ENCODE data around the gene NUMB.
"Not testable (repeated sequence)": the region's sequence is repeated elsewhere in the genome, so short reads cannot be mapped to it uniquely, and the experiment has no call there.

The NUMB gene

DNA sequence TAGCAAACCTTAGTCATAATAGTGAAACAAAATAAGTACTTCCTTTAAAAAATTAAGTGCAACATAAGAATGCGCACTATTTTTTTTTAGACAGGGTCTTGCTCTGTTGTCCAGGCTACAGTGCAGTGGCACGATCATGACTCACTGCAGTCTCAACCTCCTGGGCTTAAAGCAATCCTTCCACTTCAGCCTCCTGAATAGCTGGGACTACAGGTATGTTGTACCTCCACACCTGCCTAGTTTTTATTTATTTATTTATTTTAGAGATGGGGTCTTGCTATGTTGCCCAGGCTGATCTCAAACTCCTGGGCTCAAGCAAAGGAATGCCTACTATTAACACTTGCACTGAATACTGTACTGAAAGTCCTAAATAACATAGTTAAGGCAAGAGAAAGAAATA lies 93.8 kb downstream of the NUMB start:
- no peak for DNase-seq

DNA sequence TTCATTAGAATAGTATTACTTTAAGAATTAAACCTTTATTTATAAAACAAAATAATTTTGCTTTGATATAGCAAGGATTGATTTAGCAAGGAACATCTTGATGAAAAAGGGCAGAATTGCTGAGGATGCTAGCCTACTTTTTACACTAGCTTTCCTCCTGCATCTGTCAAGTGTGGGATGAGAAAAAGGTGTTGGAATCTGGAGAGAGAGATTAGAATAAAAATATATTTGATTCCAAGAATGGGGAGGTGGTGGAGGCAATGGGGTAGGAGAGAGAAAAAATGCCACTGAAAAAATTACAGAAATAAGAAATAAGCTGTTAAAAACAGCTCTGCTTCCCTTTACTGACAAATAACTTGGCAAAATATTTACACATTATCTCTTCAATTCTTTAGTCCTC lies 98.9 kb downstream of the NUMB start:
- no peak for DNase-seq

DNA sequence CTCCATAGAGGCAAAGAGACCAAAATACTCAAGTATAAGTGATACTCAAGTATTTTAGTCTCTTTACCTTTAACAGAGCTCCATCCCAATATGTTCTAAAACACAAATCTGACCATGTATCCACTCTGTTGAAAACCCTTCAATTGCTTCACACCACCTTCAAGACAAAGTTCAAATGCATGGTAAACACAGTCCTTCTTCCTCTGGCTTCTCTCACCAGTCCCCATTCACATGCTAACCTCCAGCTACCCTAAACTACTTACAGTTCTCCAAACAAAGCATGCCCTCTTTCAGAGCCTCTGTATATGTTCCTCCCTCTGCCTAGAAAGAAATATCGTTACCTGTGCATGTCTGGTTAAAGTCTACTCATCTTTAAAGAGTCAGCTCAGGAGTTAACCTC lies 100.2 kb downstream of the NUMB start:
- no peak for DNase-seq

DNA sequence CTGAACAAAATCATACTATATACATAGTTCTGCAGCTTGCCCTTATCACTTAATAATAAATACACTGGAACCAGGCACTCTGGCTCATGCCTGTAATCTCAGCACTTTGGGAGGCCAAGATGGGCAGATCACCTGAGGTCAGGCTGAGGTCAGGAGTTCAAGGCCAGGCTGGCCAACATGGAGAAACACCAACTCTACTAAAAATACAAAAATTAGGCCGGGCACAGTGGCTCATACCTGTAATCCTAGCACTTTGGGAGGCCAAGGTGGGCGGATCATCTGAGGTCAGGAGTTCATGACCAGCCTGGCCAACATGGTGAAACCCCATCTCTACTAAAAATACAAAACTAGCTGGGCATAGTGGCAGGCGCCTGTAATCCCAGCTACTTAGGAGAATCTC lies 109.3 kb downstream of the NUMB start:
- not testable (repeated sequence) for DNase-seq

DNA sequence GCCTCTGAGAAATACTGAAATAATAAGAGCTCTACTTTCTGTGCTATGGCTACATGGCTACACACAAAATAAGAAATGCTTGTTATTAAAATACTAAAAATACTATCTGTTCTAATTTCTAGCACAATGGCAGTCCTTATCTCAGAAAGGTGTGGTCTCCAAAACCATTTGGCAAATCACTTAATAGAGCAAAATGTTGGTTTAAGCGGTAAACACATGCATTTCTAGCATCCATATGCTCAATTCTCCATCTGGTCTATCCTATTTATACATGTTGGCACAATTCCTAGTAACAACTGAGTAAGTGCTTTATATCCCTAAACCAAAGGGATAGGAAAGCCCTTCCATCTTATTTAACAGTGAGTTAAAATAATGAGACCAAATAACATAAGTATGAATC lies 114.0 kb downstream of the NUMB start:
- DNase-seq, result no peak

DNA sequence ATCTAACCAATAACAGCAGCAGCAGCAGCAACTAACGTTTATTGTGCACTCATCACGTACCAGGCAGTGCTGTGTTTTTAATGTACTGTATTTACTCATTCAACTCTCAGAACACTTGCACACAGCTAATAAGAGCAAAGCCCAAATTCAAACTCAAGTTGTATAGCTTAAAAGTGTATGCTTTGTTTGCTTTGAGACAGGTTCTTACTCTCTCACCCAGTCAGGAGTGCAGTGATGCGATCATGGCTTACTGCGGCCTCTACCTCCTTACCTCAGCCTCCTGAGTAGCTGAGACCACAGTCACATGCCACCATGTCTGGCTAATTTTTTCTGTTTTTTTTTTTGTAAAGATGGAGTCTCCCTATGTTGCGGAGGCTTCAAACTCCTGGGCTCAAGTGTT lies 115.7 kb downstream of the NUMB start:
- DNase-seq, result no peak

DNA sequence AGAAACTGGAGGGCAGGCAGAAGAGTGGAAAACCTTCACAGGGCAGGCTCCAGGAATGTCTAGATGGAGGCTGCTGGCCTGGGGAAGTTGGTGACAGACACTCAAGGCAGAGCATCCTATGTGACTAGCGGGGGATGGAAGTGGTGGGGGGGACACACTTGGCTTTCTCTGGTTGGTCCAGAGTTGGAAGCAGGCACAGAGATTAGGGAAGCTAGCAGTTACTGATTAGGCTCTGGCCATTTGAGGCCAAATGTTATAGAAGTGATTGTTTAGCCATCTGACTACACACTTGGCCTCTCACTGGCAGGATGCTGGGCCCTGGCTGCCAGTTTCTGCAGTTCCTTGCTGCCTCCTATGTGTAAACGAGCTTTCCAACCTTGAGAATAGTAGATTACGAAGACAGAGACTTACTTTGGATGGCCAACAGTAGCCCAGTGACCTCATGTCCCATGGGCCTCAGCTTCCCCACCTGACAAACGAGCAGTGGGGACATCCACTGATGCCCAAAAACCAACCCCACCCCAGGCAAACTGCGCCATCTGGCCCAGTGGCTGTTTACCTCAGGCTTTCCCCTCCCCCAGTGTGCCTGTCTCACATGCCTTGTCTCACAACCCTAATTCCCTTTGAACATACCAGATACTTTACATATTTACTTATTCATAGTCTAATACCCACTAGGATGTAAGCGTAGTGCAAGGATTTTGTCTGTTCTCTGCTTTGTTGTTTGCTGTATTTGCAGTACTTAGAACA lies 118.3 kb downstream of the NUMB start:
- DNase-seq, result no peak

DNA sequence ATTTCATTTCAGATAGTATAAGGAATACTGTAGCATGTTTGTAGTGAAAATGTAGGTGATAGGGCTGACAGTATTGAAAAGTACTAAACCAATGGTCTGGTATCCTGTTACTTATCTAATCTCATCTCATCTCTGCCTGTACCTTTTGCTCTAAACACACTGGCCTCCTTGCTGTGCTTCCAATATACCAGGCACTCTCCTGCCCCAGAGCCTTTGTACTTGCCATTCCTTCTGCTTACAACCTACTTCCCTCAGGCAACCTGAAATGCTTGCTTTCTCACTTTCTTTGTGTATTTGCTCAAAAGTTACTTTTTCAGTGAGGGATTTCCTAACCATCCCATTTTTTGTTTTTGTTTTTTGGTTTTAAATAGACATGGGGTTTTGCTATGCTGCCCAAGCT lies 119.1 kb downstream of the NUMB start:
- DNase-seq, result no peak

DNA sequence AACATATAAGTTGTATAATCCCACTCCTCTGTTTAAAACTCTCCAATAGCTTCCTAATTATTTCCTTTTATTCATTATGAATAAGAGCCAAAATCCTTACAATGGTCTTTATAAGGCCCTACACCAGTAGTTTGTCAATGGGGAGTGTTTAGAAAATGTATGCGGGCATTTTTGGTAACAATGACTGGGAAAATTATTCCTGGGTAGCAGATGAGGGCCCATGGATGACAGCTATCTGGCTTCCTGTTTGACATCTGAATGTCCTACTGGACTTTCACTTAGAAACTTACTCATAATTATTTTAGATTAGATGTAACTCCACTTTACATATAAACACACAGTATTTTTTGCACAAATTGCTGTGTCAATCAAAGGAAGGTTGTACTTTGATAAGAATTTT lies 119.8 kb downstream of the NUMB start:
- no peak for DNase-seq

DNA sequence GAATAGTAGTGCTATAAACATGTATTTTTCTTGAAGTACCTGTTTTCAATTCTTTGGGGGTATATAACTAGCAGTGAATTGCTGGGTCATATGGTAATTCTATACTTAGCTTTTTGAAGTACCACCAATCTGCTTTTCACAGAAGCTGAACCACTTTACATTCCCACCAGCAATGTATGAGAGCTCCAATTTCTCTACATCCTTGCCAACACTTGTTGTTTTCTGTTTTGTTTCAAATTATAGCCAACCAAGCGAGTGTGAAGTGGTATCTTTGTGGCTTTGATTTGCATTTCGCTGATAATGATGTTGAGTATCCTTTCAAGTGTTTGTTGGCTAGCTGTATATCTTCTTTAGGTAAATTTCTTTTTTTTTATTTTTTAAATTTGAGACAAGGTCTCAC lies 125.3 kb downstream of the NUMB start:
- DNase-seq, result no peak

DNA sequence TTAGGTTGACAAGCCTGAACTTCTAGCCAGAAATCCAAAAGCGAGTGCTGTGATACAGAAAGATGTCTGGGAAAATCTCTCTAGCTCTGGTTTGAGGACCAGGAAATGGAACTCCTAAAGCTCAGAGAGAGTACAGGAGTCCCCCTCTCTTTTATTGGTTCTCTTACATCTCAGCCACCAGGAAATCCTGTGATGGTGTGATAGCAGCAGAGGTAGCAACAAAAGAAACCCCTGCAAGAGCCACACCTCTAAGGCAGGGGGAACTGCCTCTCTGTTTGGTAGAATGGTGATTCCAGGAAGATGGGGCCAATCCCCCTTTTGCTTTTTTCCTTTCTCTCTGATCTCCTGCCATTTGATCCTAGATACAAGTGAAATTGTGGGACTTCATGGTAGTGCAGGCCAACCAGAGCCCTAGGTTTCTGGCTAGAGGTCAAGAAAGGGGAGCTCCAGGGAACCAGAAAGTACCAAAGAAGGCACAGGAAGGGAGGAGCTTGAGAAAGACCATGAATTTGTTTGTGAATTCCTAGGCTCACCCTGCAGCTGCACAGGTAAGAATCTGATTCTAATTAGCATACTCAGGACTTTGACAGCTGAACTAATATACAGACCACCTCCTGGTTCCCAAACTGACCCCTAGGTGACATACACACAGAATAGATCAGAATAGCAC lies 132.6 kb downstream of the NUMB start:
- DNase-seq, result no peak

DNA sequence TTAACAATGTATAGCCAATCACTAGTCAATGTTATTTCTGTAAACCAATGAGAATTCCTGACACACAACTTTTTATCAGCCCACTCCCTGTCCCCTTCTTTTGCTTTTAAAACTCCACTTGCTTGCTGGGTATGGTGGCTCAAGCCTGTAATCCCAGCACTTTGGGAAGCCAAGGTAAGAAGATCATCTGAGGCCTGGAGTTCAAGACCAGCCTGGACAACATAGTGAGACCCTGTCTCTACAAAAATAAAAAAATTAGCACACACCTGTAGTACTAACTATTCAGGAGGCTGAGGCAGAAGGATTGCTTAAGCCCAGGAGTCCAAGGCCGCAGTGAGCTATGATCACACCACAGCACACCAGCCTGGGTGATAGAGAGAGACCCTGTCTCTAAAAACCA lies 133.3 kb downstream of the NUMB start:
- no peak for DNase-seq

DNA sequence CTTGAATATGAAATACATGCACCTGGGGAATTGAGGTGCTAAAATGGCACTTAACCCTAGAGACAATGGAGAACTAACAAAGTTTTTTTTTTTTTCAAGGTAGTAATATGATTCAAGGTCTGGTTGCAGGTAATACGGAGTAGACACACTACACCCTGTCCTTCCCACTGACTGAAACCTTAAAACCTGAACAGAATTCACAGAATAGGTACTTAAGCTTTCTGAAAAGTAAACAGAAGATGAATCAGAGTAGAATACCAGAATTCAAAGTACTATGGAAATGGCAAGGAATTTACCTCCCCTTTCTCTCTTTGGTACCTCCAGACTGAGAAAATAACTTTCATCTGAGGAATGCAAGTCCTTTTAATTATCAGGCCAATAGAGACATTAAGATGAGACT lies 133.8 kb downstream of the NUMB start:
- no peak for DNase-seq

DNA sequence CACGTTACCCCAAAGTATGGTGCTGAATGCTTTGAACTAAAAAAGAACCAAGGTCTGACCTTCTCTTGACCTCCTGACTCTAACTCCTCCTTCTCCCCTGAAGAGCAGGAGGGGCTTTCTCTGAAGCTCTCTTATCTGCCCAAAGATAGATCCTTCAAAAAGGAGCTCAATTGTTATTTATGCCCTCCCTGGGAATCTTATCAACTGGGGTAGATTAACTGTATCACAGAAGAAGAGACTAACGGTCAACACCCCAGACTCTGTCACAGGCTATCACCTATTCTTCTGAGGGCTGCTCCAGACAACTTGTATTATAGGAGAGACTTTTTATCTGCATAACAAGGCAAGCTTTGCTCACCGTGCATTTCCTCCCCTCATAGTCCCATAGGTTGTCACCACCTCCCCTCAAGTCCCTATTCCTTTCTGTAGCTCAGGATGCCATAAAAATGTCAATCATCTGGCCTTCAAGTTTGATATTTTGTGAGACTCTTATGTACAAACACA lies 134.4 kb downstream of the NUMB start:
- DNase-seq, result no peak

DNA sequence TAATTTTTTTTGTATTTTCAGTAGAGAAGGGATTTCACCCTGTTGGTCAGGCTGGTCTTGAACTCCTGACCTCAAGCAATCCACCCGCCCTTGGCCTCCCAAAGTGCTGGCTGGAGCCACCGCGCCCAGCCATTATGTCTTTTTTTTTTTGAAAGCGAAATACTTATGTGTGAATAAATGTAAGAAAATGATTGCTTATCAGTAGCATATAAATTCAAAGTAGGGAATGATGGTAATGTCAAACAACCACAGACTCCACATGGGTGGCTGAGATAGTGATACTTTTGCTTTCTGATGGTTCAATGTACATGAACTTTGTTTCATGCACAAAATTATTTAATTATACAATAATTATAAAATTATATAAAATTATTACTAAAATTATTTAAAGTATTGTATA lies 145.2 kb downstream of the NUMB start:
- DNase-seq, result no peak

DNA sequence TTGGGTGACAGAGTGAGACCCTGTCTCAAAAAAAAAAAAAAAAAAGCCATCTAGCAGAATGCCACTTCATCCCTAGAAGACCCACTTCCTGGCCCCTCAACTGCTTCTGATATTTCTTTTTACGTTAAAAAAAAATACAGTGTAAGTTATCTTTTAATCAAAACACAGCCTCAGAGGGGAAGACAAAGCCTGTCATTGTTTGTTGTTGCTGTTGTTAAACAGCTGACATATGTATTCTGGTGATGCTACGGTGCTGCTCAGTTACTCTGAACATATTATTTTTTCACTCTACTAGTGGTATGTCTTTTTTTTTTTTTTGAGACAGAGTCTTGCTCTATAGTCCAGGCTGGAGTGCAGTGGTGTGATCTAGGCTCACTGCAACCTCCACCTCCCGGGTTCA lies 145.7 kb downstream of the NUMB start:
- DNase-seq, result no peak

DNA sequence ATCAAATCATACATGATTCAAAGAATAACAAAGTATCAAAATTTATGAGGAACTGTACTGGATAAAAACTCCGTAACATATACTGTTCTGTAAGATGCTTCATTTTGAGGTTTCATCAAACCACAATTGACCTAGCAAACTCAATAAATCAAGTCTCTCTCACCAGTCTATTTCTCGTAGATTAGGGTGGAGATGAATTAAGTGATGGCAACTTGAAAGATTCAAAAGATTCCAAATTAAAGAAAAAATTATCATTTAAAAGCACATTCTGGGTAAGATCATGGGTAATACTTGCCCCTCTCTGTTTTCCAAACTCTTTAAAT lies 146.7 kb downstream of the NUMB start:
- DNase-seq, result no peak

DNA sequence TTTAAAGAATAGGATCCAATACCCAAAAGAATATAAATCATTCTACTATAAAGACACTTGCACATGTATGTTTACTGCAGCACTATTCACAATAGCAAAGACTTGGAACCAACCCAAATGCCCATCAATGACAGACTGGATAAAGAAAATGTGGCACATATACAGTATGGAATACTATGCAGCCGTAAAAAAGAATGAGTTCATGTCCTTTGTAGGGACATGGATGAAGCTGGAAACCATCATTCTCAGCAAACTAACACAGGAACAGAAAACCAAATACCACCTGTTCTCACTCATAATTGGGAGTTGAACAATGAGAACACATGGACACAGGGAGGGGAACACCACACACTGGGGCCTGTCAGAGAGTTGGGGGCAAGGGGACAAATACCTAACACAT lies 149.1 kb downstream of the NUMB start:
- not testable (repeated sequence) for DNase-seq

DNA sequence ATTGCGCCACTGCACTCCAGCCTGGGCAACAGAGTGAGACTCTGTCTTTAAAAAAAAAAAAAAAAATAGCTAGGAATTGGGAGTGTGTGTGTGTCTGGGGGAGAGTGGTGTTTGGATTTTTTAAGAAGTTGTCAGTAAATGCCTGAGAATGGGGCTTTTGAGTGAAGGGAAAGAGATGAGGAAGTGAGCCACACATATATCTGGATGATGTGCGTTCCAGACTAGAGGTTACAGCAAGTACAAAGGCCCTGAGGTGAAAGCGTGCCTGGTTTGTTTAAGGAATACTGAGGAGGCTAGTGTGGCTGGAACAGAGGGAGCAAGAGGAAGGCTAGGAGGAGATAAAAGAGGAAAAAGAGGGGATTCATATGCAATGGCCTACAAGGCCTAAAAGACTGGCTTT lies 151.1 kb downstream of the NUMB start:
- DNase-seq, result no peak

DNA sequence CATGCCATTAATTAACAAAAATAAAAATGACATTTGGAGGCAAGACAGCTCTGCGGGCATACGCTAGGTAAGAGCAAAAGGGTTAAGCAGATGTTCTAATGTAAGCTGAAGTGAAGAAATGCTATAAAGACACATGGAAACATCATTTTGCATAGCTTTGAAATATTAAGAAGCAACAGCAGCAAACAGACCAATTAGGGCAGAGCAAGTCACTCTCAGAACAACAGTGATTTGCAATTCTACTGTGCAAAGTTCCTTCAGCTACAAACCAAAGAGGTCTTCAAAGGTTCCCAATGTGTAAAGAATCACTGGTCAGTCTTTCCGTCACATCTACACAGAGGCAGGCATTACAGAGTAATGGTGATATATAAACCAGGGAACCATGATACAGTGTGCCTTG lies 152.8 kb downstream of the NUMB start:
- DNase-seq, result no peak

DNA sequence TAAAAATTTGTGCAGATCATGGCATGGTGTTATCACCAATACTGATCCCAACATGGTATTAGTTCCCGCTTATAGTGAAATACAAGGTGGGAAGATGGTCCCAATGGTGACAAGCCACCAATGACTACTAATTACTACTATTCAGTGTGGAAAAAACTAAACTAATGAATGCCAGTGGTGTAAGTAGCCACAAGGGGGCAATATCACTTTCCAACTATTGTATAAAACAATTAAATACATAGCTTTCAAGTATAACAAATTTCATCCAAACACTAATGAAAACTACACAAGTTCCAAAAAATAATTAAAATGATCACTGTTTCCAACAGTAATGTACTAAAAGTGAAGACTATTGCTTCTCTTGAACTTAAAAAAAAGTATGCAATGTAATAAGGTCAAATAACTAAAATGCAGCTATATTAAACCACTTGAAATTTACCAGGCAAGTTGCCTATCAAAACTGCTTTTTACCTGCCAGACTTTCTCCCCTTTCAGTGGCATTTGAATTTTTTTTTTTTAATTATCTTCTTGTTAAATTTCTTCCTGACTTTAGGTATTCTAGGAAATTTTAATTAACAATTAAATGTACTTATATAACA lies 163.0 kb downstream of the NUMB start:
- peak in 2 of 51 donors; percentile 9 to 44 for DNase-seq

DNA sequence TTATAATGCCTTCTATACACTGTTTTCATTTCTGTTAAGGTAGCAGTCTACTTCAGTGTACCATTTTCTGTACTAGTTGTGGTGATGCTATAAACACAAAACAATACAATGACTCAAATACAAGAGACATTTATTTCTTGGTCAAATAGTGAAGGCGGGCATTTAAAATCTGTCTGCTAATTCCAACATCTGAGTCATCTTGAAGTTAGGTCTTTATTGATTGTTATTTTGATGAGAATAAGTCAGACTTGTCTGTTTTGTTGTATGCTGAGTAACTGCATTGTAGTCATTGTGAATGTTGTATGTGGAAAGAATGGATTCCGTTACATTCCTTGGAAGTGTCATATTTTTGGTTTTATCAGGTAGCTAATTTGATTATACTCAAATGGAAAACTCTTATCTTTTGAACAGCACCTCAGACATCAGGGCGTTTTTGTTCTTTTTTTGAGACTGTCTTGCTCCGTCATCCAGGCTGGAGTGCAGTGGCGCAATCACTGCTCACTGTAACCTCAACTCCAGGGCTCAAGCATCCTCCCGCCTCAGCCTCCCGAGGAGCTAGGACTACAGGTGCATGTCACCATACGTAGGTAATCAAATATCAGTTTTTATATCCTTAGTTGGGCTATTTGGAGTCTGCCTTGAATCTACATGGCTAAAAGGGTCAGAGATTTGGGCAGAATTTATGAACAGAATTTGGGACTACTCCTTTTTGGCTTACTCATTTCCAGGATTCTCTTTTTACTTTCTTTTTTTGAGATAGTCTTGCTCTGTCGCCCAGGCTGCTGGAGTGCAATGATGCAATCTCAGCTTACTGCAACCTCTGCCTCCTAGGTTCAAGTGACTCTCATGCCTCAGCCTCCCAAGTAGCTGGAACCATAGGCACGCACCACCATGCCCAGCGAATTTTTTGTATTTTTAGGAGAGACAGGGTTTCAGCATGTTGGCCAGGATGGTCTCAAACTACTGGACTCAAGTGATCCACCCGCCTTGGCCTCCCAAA lies 164.3 kb downstream of the NUMB start:
- DNase-seq, result no peak

All from hypothalamus (tissue), 51 donors.